ENCODE data around the gene LDLRAD3. TPM values are rescaled to one million over a fixed set of nuclear protein-coding genes. Genes with fewer than 3 reads are reported as not detected.

LDLRAD3 gene
- total and polyA plus RNA-seq, 8 donors: 2.5 to 6.8 (median 5.6) TPM

DNA sequence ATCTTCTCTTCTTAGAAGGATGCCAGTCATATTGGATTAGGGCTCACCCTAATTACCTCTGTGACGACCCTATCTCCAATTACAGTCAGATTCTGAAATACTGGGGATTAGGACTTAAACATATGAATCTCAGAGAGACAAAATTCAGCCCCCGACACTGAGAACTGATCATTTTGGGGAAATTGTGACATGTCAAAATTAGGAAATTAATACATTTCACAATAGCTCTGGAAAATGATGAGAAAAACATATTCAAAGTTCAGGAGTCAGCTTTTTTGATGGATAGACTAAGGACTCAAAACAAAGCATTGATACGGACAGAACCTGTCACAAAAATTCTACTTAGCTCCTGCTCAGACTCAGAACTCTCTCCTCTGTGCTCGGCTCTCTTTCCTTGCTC, 304.6 kb downstream of the LDLRAD3 start:
- no peaks in the 10 kb centered on the region for H3K9me3 ChIP-seq
- DNase-seq: no peak
- no peak for FAIRE-seq
- H3K36me3 ChIP-seq: no peaks in the 10 kb centered on the region
- no peak overlapping the region for H3K4me3 ChIP-seq
- intact Hi-C loops (cut with DNase I): no loop called here
- H3K4me1 ChIP-seq: no peaks in the 10 kb centered on the region
- TF ChIP-seq, protein P1, sequence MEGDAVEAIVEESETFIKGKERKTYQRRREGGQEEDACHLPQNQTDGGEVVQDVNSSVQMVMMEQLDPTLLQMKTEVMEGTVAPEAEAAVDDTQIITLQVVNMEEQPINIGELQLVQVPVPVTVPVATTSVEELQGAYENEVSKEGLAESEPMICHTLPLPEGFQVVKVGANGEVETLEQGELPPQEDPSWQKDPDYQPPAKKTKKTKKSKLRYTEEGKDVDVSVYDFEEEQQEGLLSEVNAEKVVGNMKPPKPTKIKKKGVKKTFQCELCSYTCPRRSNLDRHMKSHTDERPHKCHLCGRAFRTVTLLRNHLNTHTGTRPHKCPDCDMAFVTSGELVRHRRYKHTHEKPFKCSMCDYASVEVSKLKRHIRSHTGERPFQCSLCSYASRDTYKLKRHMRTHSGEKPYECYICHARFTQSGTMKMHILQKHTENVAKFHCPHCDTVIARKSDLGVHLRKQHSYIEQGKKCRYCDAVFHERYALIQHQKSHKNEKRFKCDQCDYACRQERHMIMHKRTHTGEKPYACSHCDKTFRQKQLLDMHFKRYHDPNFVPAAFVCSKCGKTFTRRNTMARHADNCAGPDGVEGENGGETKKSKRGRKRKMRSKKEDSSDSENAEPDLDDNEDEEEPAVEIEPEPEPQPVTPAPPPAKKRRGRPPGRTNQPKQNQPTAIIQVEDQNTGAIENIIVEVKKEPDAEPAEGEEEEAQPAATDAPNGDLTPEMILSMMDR (IDR thresholded peaks at IDR 0.05): no peak
- 66 to 78% methylated on average over 4 of the region's 4 CpGs for WGBS, 2 donors
- no peaks in the 10 kb centered on the region for H3K27me3 ChIP-seq
- ATAC-seq: no peak
- peak overlapping the region in 1 of 4 donors; percentile 37 for H3K27ac ChIP-seq

DNA sequence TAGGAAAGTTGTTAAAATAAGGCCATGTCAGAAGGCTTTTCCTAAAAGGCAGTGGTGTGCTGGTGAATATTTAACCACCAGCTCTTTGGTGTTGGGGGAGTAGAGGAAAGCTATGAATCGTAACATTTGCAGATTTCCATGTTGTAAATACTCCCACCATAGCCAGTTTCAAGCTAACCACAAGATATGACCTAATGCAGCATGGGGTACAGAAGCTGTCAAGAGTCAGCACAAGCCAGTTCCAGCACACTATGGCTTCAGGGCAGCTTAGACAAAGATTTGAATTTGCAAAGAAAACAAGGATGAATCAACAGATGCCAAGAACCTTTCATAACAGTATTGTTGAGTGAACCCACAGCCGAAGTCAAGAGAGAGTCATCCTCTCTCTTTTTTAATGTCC, 305.4 kb downstream of the LDLRAD3 start:
- DNase-seq (no peak), ATAC-seq (peak in 3 of 4 donors; percentile 9 to 67 (median 46)), FAIRE-seq (no peak)
- 50 to 67% methylated on average over 2 of the region's 2 CpGs for WGBS, 2 donors
- intact Hi-C loops (cut with DNase I): no loop called here
- Histone ChIP-seq H3K27me3 (no peaks in the 10 kb centered on the region), H3K36me3 (no peaks in the 10 kb centered on the region), H3K4me3 (no peak overlapping the region), H3K27ac (peak overlapping the region in 1 of 4 donors; percentile 37), H3K9me3 (no peaks in the 10 kb centered on the region), H3K4me1 (no peaks in the 10 kb centered on the region)
- TF ChIP-seq, protein P1 (IDR thresholded peaks at IDR 0.05): no peak

DNA sequence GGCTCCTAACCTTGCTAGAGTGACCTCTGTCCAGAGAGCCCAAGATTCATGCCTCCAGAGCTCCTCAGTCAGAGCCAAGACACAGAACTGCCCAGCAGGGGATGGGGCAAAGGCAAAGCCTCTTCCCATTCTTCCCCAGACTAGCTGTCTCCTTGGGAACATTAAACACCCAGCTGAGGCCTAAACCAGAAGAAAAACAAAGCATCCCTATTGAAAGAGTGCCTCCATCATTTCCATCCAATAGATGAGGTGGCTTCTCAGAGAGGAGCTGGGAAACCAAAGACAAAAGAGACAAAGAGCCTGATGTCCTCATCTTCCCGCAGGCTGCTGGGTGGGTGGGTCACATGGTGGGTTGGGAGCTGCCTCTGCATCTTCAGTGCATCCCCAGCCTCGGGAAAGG, 308.0 kb downstream of the LDLRAD3 start:
- TF ChIP-seq, protein P1 (IDR thresholded peaks at IDR 0.05): no peak
- FAIRE-seq: no peak
- no peak for ATAC-seq
- intact Hi-C loops (cut with DNase I): no loop called here
- Histone ChIP-seq H3K4me1 (no peaks in the 10 kb centered on the region), H3K27ac (no peak overlapping the region), H3K4me3 (no peak overlapping the region), H3K36me3 (no peaks in the 10 kb centered on the region), H3K9me3 (no peaks in the 10 kb centered on the region), H3K27me3 (no peaks in the 10 kb centered on the region)
- no peak for DNase-seq
- WGBS, 2 donors: 63 to 68% methylated on average over 2 of the region's 2 CpGs

DNA sequence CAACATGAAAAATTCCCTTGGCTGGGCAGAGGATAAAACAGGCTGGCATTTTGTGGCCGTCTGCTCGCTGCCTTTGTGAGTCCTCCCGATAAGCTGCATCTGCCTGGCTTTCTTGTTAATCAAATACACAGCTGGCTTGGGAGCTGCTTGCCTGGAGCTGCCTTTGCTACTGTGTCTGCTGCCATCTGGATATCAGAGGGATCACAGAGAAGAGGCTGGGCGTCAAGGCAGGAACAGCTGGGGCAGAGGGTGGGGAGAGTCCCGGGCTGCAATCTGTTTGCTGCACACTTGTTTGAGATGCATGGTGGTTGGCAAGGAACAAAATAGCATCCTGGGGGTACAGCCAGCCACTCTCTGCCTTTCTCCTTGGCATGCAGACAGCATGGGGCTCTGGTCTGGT, 309.4 kb downstream of the LDLRAD3 start:
- FAIRE-seq (no peak), ATAC-seq (peak in 2 of 4 donors; percentile 40 to 52), DNase-seq (no peak)
- no peaks in the 10 kb centered on the region for H3K4me1 ChIP-seq
- H3K4me3 ChIP-seq: no peak overlapping the region
- H3K27ac ChIP-seq: no peak overlapping the region
- WGBS, 2 donors: 45 to 55% methylated on average over 5 of the region's 5 CpGs
- no peaks in the 10 kb centered on the region for H3K9me3 ChIP-seq
- H3K27me3 ChIP-seq: no peaks in the 10 kb centered on the region
- TF ChIP-seq, protein P1 (IDR thresholded peaks at IDR 0.05): no peak
- no peaks in the 10 kb centered on the region for H3K36me3 ChIP-seq
- intact Hi-C loops (cut with DNase I): no loop called here

DNA sequence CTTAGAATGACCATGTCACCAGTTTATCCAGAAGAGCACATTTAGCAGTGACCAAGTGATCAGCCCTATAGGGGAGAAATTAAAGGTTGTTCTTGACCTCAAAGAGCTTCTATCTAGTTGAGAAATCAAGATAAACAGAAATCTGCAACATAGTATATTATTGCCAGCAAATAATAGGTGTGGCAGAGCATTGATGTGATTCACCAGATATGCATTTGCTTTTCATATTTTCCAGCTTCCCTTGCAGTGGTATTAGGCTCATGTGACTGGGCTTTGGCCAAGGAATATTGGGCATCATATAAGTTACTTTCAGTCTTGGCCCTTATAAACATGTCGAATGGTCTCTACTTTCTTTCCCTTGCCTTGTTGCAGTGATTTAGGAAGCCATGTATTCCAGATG, 310.9 kb downstream of the LDLRAD3 start:
- TF ChIP-seq, protein P1 (IDR thresholded peaks at IDR 0.05): no peak
- Histone ChIP-seq H3K9me3 (no peaks in the 10 kb centered on the region), H3K27ac (no peak overlapping the region), H3K4me3 (no peak overlapping the region), H3K36me3 (no peaks in the 10 kb centered on the region), H3K4me1 (no peaks in the 10 kb centered on the region), H3K27me3 (no peaks in the 10 kb centered on the region)
- no peak for DNase-seq
- WGBS, 2 donors: 65 to 71% methylated on average over 1 of the region's 1 CpG
- FAIRE-seq: no peak
- ATAC-seq: no peak
- intact Hi-C loops (cut with DNase I): loop anchor here in 1 of 3 donors (5.0 kb wide), 1 partner anchor 637 kb away; the partner anchor contains the start of gene FJX1

All from pancreas (tissue), 10 donors.